GM18505 (cell line): ENCODE results near the gene ZNF827.

Experiments used
- ATAC-seq: cut with Tn5 transposase; IDR thresholded peaks from one replicate; pipeline ENCODE4 v1.9.1; 2021; ENCODE audit not compliant: unreplicated experiment
- POLR2A ChIP-seq: IDR thresholded peaks from 4 replicates; pipeline ENCODE4 v1.6.1; 2011; ENCODE audit warnings: borderline replicate concordance; ENCODE audit not compliant: insufficient read depth, insufficient read length; ENCODE audit errors: extremely low read depth

The ZNF827 gene

GRCh38 chr4:145890689-145891088 is 47.9 kb downstream of the ZNF827 start:
- TF ChIP-seq POLR2A: no peak
- ATAC-seq: no peak

- no peak for ATAC-seq
- no peak for TF ChIP-seq POLR2A
These were observed 50.2 kb downstream of the ZNF827 start for GRCh38 chr4:145888393-145888792.

- ATAC-seq: no peak
These were observed 51.2 kb downstream of the ZNF827 start for GRCh38 chr4:145887241-145887991.

GRCh38 chr4:145886871-145887240 is 51.8 kb downstream of the ZNF827 start:
- no peak for TF ChIP-seq POLR2A
- ATAC-seq: no peak

More at GRCh38 chr4:145887241-145887991, 51.2 kb downstream of the ZNF827 start:
- no peak for TF ChIP-seq POLR2A

GRCh38 chr4:145885666-145886065 is 53.0 kb downstream of the ZNF827 start:
- TF ChIP-seq POLR2A: no peak
- no peak for ATAC-seq

GRCh38 chr4:145884775-145885174 is 53.8 kb downstream of the ZNF827 start:
- peak; percentile 39 for ATAC-seq
- no peak for TF ChIP-seq POLR2A

GRCh38 chr4:145883101-145883694 is 55.4 kb downstream of the ZNF827 start:
- ATAC-seq: no peak

GRCh38 chr4:145882604-145883003 is 56.0 kb downstream of the ZNF827 start:
- no peak for ATAC-seq
- no peak for TF ChIP-seq POLR2A

More at GRCh38 chr4:145883101-145883694, 55.4 kb downstream of the ZNF827 start:
- no peak for TF ChIP-seq POLR2A

- TF ChIP-seq POLR2A: no peak
- ATAC-seq: peak; percentile 50
These were observed 56.6 kb downstream of the ZNF827 start for GRCh38 chr4:145881989-145882388.

GRCh38 chr4:145881576-145881975 is 57.0 kb downstream of the ZNF827 start:
- no peak for TF ChIP-seq POLR2A

GRCh38 chr4:145880355-145880960 is 58.2 kb downstream of the ZNF827 start:
- no peak for ATAC-seq
- no peak for TF ChIP-seq POLR2A

More at GRCh38 chr4:145881576-145881975, 57.0 kb downstream of the ZNF827 start:
- peak; percentile 15 for ATAC-seq

- TF ChIP-seq POLR2A: no peak
These were observed 59.0 kb downstream of the ZNF827 start for GRCh38 chr4:145879598-145879997.

GRCh38 chr4:145878501-145879435 is 59.9 kb downstream of the ZNF827 start:
- ATAC-seq: no peak
- no peak for TF ChIP-seq POLR2A

More at GRCh38 chr4:145879598-145879997, 59.0 kb downstream of the ZNF827 start:
- no peak for ATAC-seq

GRCh38 chr4:145876531-145877180 is 62.0 kb downstream of the ZNF827 start:
- no peak for TF ChIP-seq POLR2A

More at GRCh38 chr4:145876531-145877180, 62.0 kb downstream of the ZNF827 start:
- no peak for ATAC-seq
